OCI-LY1 (cell line): ENCODE results near the gene RFX2.

Experiments used
- CTCF ChIP-seq: fragments of 200-600 bp; sonication (generic), shearing (Covaris generic); IDR thresholded peaks from 2 replicates; pipeline ENCODE4 v1.5.1; 2017; ENCODE audit warnings: mild to moderate bottlenecking, antibody characterized with exemption, low read length, moderate library complexity, mixed read lengths
- EZH2 ChIP-seq: fragments of 200-600 bp; sonication (generic), shearing (Covaris generic); IDR thresholded peaks from 2 replicates; pipeline ENCODE4 v1.8.0; 2017; ENCODE audit warnings: borderline replicate concordance, mixed run types, mild to moderate bottlenecking, antibody characterized with exemption, low read length, moderate library complexity, mixed read lengths

GRCh38 chr19:6084821-6085220, 25.5 kb downstream of the RFX2 start:
- no peak for TF ChIP-seq CTCF
- TF ChIP-seq EZH2 = no peak
